Epidermal melanocyte (primary cell): ENCODE measurements around the gene TRMT10B.
"Not testable (repeated sequence)": the region's sequence is repeated elsewhere in the genome, so short reads cannot be mapped to it uniquely, and the experiment has no call there.

Source experiments
- DNase-seq: peaks from one replicate; pipeline ENCODE4 v3.0.0; 2011; ENCODE audit warnings: low spot score; ENCODE audit not compliant: insufficient read length

Gene TRMT10B

DNA sequence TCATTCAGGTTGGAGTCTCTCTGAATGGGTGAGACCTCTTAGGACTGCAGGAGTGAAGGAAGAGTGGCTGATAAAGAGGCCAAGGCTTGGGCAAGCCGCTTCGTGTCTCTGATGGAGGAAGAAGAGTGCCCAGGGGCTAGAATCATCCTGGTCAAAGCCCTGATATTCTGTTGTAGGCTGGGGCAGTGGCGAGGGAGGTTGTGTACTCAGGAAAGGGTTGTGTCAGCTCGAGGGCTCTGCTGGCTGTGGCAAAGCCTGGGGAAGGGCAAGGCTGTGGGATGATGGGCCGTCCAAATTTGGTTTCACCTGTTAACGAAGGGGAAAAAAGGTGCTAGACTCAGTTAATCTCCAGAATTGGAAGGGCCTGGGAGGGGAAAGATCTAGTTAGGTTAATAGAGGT, 2.4 kb upstream of the TRMT10B start:
- DNase-seq: no peak

DNA sequence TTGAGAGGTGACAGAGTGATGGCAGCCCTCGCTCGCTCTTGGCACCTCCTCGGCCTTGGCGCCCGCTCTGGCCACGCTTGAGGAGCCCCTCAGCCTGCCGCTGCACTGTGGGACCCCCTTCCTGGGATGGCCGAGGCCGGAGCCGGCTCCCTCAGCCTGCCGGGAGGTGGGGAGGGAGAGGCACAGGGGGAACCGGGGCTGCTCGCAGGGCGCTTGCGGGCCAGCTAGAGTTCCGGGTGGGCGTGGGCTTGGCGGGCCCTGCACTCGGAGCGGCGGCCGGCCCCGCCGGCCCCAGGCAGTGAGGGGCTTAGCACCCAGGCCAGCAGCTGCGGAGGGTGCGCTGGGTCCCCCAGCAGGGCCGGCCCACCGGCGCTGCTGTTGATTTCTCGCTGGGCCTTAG, 1.9 kb upstream of the TRMT10B start:
- not testable (repeated sequence) for DNase-seq

DNA sequence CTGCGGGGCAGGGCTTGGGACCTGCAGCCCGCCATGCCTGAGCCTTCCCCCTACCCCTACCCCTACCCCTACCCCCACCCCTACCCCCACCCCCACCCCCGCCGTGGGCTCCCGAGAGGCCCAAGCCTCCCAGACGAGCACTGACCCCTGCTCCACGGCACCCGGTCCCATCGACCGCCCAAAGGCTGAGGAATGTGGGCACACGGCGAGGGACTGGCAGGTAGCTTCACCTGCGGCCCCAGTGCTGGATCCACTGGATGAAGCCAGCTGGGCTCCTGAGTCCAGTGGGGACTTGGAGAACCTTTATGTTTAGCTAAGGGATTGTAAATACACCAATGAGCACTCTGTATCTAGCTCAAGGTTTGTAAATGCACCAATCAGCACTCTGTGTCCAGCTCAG, 1.5 kb upstream of the TRMT10B start:
- not testable (repeated sequence) for DNase-seq

DNA sequence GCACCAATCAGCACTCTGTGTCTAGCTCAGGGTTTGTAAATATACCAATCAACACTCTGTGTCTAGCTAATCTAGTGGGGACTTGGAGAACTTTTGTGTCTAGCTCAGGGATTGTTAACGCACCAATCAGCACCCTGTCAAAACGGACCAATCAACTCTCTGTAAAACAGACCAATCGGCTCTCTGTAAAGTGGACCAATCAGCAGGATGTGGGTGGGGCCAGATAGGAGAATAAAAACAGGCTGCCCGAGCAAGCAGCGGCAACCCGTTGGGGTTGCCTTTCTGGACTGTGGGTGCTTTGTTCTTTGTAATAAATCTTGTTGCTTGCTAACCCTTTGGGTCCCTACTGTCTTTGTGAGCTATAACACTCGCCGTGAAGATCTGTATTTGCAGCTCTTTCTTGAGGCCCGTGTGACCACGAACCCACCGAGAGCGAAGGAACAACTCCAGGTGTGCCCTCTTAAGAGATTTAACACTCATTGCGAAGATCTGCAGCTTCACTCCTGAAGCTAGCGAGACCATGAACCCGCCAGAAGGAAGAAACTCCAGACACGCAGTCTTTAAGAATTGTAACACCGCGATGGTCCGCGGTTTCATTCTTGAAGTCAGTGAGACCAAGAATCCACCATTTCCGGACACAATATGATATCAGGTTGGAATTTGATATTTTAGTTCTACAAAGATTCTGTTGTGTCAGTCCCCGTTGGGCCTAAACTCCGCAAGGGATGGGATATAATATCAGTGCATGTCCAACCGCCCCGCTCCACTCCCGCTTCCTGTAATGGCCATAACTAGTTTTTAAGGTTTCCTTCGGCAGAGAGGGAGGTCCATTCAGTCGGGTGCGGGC, 740 bp upstream of the TRMT10B start:
- no peak for DNase-seq

DNA sequence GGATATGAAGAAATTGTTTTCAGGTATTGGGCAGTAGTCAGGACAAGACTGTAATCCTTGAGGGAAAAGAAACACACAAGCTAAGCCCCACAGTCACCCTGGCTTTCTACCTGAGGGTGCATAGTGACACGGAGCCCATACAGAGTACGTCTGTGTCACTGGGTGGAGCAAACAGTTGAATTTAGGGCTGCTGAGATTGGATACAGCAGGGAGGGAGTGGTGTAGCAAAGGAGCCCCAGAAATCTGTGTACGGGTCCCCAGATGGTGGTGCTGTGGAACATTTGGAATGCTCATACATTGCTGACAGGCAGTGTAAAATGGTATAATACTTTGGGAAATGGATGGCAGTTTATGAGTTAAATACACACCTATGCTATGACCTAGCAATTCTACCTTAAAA, 5.1 kb downstream of the TRMT10B start:
- no peak for DNase-seq

DNA sequence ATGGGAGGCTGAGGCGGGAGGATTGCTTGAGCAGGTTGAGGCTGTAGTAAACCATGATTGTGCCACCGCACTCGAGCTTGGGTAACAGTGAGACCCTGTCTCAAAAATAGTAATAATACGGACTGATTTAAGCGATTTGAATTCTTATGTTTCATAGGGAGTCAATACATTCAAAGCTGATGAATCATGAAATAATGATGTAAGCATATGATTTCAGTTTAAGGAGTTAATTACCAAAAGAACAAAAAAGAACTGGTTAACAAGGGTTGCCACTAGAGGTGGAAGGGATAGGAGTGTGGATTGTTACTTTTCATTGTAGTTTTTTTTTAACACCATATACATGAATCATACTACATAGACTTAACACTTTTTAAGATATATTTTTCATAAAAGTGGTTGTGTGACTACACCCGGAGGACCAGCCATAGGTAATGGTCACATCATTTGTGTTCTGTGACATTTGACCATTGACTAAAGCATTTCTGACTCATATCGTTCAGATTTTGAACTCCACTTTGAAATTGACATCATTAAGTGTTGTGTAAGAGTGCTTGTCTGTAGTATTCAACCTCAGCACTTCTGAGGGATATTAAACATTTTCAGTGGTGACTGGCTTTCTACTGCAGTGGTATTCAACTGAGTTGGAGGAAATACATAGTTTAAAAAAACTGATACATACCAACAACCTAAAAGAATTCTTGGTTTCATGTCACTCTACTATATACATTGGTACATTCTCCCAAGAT, 7.0 kb downstream of the TRMT10B start:
- DNase-seq: no peak

DNA sequence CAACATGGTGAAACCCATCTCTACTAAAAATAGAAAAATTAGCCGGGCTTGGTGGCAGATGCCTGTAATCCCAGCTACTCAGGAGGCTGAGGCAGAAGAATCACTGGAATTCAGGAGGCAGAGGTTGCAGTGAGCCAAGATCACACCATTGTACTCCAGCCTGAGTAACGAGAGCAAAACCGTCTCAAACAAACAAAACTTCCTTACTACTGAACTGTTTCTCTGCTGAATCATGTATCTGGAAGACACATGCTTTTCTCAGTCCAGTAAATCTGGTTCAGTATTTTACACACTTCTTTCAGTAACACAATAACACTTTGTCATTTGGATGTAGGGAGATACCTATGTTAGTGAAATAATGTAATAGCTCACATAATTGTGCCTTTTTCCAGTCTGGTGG, 7.9 kb downstream of the TRMT10B start:
- DNase-seq: no peak

DNA sequence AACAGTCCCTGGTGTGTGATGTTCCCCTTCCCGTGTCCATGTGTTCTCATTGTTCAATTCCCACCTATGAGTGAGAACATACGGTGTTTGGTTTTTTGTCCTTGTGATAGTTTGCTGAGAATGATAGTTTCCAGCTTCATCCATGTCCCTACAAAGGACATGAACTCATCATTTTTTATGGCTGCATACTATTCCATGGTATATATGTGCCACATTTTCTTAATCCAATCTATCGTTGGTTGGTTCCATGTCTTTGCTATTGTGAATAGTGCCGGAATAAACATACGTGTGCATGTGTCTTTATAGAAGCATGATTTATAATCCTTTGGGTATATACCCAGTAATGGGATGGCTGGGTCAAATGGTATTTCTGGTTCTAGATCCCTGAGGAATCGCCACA, 11.7 kb downstream of the TRMT10B start:
- not testable (repeated sequence) for DNase-seq

DNA sequence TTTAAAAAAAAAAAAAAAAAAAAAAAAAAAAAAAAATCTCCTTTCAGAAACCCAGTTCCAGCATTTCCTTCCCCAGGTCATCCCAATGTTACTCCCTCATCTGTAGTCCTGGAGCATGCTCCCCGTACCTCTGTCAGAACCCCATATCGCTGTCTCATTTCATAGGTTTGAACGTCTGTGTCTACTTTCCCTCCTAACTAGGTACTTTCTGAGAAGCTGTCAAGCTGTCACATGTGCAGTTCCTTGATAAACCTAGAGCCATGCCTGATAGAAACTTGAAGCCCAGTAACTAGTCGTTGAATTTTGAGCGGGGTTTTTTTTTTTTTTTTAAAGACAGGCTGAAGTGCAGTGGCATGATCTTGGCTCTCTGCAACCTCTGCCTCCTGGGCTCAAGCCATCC, 15.7 kb downstream of the TRMT10B start:
- DNase-seq: no peak

DNA sequence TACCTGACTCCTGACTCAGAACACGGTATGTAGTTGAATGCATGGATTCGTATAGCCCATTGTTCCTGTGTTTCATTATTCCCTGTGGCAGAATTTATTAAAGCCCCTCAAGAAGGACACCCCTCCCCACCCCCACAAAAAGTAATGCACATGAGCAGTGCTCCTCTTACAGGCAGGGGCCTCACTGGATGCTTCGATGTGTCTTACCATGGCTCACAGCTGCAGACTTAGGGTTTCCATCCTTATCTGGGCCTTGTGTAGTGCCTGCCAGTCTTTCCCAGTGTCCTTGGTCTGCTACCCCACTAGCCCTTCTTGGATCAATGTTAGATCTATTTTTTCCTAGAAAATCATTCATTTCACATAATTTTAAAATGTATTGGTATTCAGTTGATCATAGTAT, 16.4 kb downstream of the TRMT10B start:
- DNase-seq: no peak

DNA sequence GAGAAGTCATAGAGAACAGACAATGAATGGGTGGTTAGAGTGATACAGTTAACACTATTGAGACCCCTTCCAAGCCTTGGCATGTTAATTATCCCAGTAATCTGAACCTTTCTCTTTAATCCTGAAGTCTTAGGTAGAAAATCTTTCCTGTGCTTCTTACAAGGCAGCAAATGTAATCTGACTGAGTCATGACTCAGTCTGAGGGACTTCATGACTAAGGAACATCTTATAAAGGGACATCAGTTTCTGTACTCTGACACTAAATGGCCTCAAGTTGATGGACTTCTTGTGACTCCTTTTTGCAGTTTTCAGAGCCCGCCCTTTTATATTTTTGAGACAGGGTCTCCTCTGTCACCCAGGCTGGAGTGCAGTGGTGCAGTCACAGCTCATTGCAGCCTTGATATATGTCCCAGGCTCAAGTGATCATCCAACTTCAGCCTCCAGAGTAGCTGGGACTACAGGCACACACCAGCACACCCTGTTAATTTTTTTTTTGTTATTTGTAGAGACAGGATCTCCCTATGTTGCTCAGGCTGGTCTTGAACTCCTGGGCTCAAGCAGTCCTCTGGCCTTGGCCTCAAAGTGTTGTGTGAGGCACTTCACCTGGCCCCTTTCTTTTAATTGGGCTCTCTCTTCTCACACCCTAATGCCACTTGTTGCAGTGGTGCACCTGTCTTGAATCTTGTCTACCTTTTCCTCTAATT, 21.8 kb downstream of the TRMT10B start:
- no peak for DNase-seq

DNA sequence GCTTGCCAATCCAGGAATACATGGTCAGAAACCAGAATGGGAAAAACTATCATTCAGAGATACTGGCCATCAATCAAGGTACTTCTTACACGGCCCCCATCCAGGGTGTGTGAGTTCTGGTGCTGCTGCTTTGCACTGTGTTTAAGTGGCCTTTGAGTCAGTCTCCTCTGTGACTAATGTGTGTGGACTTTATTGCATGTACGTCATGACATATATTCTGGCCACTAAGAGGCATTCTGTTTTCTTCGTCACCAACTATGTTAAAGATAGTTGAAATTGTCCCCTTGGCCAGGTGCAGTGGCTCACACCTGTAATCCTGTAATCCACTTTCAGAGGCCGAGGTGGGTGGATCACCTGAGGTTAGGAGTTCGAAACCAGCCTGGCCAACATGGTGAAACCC, 22.7 kb downstream of the TRMT10B start:
- no peak for DNase-seq

DNA sequence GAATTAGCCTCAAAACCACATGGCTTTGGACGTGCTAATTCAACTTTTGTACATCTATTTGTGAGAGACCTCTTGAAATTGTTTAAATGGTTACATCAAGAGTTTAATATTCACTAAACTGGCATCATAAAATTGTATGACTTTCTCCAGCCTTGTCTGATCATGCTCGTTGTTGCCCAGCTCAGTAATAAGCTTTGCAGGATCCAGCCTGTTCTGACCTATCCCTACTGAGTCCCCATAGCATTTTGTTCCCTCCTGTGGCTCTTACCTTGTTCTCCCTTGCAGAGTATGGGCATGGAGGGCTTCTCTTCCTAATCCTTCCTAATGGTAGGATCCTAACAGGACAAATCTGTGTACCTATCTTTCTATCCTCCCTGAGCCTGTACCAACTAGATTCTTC, 24.9 kb downstream of the TRMT10B start:
- no peak for DNase-seq

DNA sequence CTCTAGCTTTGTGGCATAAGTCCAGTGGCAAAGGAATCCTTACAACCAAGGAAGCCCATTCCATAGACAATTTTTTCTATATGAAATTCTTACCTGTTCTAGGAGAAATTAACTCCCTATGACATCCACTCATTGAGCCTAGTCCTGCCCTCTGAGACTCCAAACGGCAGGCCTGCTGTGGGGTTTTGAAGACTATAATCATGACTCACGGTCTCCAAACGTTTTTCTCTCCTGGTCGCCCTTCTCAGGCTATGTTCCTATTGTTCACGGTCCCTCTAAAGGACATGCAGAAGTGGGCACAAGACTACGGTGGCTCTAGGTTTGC, 30.6 kb downstream of the TRMT10B start:
- no peak for DNase-seq

DNA sequence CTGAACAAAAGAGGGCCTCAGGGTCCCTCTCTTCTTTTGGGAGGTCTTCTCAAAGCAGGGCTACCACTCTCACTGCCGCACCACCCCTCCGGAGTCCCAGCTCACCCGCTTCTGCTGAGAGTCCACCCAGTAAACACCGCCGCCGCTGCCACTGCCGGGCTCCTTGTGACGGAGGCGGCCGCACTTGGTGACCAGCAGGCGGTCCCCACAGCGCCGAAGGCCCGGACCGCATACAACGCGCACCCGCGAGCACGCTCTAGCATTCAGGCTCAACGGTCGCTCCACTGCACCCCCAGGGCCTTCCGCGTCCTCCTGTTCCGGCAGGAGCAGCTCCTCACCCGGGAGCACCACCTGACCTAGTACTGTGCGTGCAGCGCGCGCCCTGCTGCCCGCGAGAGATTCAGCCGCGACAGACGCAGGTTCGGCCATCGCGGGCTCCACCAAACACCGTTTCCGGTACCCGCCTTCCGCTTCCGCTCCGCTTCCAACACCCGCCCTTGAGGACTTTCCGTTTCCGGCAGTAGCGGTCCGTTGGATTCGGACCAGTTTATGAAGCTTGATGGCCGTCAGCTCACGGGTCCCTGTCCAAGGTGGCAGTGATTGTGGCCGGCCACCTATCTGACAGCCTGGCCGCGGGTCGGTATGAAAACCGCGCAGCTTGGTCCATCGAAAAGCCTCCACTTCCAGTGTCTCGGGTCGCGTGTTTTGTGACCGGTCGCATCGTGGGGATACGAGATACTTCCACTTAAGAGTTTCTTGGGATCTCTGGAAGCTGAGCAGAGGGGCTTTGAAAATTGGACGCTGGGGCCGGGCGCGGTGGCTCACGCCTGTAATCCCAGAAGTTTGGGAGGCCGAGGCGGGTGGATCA, 31.2 kb downstream of the TRMT10B start, which contains the start of gene EXOSC3:
EXOSC3 (minus strand) TSS at position 449 of the 868 bp plus-strand sequence; CDS start at position 429, 20 bp downstream.
- DNase-seq: peak; percentile 85

DNA sequence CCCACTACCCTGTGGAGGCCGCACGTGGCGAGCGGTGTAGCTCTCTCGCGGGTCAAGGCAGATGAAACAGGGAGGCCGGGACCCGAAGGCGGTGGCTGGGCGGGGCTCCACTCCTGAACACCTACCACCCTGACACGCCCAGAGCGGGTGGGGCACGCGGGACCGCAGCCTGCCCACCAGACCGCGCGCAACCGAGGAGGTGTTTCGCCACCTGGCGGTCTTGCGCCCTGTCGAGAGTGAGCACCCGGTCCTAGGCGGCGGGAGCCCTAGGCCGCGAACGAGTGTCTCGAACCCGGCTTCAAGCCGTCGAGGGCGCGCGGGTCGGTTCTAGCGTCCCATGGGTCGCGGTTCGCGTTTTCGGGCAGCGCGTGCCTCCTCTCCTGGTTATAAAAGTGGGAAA, 33.5 kb downstream of the TRMT10B start:
- DNase-seq: no peak

DNA sequence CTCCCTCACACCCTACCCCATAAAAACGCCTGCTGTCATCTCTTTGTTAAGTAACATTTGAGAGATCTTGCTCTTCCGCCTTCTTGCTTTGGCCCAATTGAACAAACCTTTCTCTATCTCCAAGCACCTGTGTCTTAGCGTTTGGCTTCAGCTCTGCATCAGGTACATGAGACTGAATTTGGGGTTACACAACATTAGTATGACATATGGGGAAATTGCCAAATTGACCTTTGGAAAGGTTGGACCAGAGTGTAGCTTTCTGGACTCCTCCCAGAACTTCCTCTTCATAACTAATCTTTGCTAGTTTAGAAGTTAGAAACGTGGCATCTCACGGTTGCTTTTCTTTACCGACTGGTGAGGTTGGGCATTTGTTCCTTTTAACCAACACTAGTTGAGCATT, 34.7 kb downstream of the TRMT10B start:
- DNase-seq: no peak

DNA sequence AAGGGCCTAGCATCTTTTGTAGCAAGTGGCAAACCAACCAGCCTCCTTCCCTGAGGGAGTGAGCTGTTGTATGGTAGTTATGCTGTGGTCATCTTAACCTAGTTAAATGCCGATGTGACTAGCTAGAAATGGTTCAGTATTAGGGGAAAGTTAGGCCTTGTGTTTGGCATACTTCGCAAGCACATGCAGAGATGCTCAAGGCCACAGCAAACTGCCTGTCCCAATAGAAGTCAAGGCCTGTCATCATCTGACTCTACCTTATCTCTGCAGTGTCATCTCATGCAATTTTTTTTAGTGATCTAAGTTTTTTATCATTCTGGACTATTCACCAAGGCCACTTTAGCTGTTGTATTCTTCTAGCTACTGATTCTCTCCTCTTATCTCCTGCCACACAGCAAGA, 36.5 kb downstream of the TRMT10B start:
- DNase-seq: no peak

DNA sequence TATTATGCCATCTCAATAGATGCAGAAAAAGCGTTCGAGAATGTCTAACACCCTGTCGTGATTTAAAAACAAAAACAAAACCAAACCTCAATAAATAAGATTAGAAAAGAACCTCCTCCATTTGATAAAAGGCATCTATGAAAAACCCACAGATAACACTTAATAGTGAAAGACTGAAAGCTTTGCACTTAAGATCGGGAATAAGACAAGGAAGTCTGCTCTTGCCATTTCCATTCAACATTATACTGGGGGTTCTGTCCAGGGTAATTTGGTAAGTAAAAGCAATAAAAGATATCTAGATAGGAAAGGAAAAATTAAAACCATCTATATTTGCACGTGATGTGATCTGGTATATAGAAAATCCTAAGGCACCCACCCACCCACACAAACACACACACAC, 38.5 kb downstream of the TRMT10B start:
- DNase-seq: no peak

DNA sequence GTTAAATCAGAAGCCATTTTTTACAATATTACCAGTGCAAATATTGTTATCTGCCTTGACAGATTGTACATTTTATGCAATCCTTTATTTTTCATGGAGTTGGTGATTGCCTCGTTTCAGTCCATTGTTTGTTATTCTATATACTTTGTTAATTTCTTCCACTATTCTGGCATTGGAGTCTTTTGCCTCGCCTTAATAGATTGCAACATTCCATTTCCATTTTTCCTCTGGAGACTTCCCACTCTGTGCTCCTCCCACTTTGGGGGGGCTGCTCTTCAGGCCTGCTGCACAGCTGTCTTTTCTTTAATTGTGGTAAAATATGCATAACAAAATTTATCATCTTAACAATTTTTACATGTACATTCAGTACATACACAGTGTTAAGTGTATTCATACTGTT, 42.6 kb downstream of the TRMT10B start:
- DNase-seq: no peak

DNA sequence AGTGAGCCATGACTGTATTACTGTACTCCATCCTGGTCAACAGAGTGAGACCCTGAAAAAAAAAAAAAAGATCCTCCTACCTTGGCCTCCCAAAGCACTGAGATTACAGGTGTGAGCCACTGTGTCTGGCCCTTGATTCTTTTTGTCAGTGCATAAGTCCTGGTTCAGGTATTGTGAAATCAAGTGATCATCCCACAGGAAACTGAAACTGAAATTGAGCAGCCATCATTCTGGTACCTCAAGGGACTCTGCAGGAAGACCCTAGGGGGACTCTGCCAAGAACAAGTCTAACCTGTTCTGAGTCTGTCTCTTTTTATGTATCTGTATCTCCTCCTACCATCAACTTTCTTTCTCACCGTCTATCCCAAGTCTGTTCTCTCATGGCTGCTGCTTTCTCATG, 45.1 kb downstream of the TRMT10B start:
- no peak for DNase-seq
